Measurements from ENCODE around the gene IL3RA.
"Not testable (repeated sequence)": the region's sequence is repeated elsewhere in the genome, so short reads cannot be mapped to it uniquely, and the experiment has no call there.

IL3RA gene

GRCh38 chrX:1412551-1413161, 76.1 kb downstream of the IL3RA start:
- DNase-seq (no peak), ATAC-seq (no peak)
- H3K9me3 Mint-ChIP-seq, result no peaks in the 10 kb centered on the region
- peaks cover 32% of the 10 kb centered on the region for H3K36me3 Mint-ChIP-seq (ENCODE audit: low read depth)
- H3K27me3 Mint-ChIP-seq, result no peaks in the 10 kb centered on the region
- H3K4me1 Mint-ChIP-seq, result no peaks in the 10 kb centered on the region
- no peak overlapping the region for H3K27ac Mint-ChIP-seq
- H3K4me3 Mint-ChIP-seq, result no peak overlapping the region

- no peaks in the 10 kb centered on the region for H3K4me1 Mint-ChIP-seq
- H3K27ac Mint-ChIP-seq, result no peak overlapping the region
- ATAC-seq (no peak), DNase-seq (no peak)
- H3K27me3 Mint-ChIP-seq, result no peaks in the 10 kb centered on the region
- H3K4me3 Mint-ChIP-seq, result no peak overlapping the region
- peaks cover 47% of the 10 kb centered on the region for H3K36me3 Mint-ChIP-seq (ENCODE audit: low read depth)
- no peaks in the 10 kb centered on the region for H3K9me3 Mint-ChIP-seq
Observed at GRCh38 chrX:1416327-1416784, 79.8 kb downstream of the IL3RA start.

GRCh38 chrX:1416965-1417760, 80.6 kb downstream of the IL3RA start:
- no peaks in the 10 kb centered on the region for H3K4me1 Mint-ChIP-seq
- peaks cover 48% of the 10 kb centered on the region for H3K36me3 Mint-ChIP-seq (ENCODE audit: low read depth)
- no peaks in the 10 kb centered on the region for H3K9me3 Mint-ChIP-seq
- DNase-seq (no peak), ATAC-seq (no peak)
- no peak overlapping the region for H3K27ac Mint-ChIP-seq
- H3K27me3 Mint-ChIP-seq, result no peaks in the 10 kb centered on the region
- no peak overlapping the region for H3K4me3 Mint-ChIP-seq

GRCh38 chrX:1417921-1418771, 81.6 kb downstream of the IL3RA start:
- Mint-ChIP-seq H3K4me3 (no peak overlapping the region), H3K27ac (peak overlapping the region; percentile 21), H3K36me3 (ENCODE audit: low read depth) (peaks cover 47% of the 10 kb centered on the region), H3K4me1 (no peaks in the 10 kb centered on the region), H3K27me3 (no peaks in the 10 kb centered on the region), H3K9me3 (peaks cover 3% of the 10 kb centered on the region)
- DNase-seq, result no peak
- ATAC-seq, result no peak

- no peaks in the 10 kb centered on the region for H3K27me3 Mint-ChIP-seq
- peaks cover 48% of the 10 kb centered on the region for H3K36me3 Mint-ChIP-seq (ENCODE audit: low read depth)
- peak; percentile 8 for ATAC-seq
- no peaks in the 10 kb centered on the region for H3K4me1 Mint-ChIP-seq
- no peak overlapping the region for H3K27ac Mint-ChIP-seq
- peaks cover 3% of the 10 kb centered on the region for H3K9me3 Mint-ChIP-seq
- no peak for DNase-seq
- no peak overlapping the region for H3K4me3 Mint-ChIP-seq
Observed at GRCh38 chrX:1418901-1419544, 82.4 kb downstream of the IL3RA start.

GRCh38 chrX:1419545-1420355, 83.2 kb downstream of the IL3RA start:
- ATAC-seq (peak; percentile 6), DNase-seq (no peak)
- H3K36me3 Mint-ChIP-seq (ENCODE audit: low read depth), result peaks cover 50% of the 10 kb centered on the region
- no peaks in the 10 kb centered on the region for H3K27me3 Mint-ChIP-seq
- peaks cover 9% of the 10 kb centered on the region for H3K9me3 Mint-ChIP-seq
- no peak overlapping the region for H3K4me3 Mint-ChIP-seq
- peak overlapping the region; percentile 20 for H3K27ac Mint-ChIP-seq
- H3K4me1 Mint-ChIP-seq, result no peaks in the 10 kb centered on the region

GRCh38 chrX:1420371-1420770, 83.8 kb downstream of the IL3RA start:
- no peak for DNase-seq
- ATAC-seq, result no peak
- Mint-ChIP-seq H3K27ac (no peak overlapping the region), H3K9me3 (peaks cover 13% of the 10 kb centered on the region), H3K27me3 (no peaks in the 10 kb centered on the region), H3K36me3 (ENCODE audit: low read depth) (peaks cover 55% of the 10 kb centered on the region), H3K4me3 (no peak overlapping the region), H3K4me1 (no peaks in the 10 kb centered on the region)

GRCh38 chrX:1421433-1422134, 85.0 kb downstream of the IL3RA start:
- Mint-ChIP-seq H3K4me1 (no peaks in the 10 kb centered on the region), H3K36me3 (ENCODE audit: low read depth) (peaks cover 55% of the 10 kb centered on the region)

GRCh38 chrX:1422135-1422465, 85.5 kb downstream of the IL3RA start:
- H3K9me3 Mint-ChIP-seq, result peaks cover 13% of the 10 kb centered on the region
- H3K36me3 Mint-ChIP-seq (ENCODE audit: low read depth), result peaks cover 59% of the 10 kb centered on the region
- ATAC-seq (no peak), DNase-seq (no peak)
- H3K27ac Mint-ChIP-seq, result no peak overlapping the region
- H3K27me3 Mint-ChIP-seq, result no peaks in the 10 kb centered on the region
- H3K4me1 Mint-ChIP-seq, result no peaks in the 10 kb centered on the region
- no peak overlapping the region for H3K4me3 Mint-ChIP-seq

More at GRCh38 chrX:1421433-1422134, 85.0 kb downstream of the IL3RA start:
- no peak for ATAC-seq
- peaks cover 13% of the 10 kb centered on the region for H3K9me3 Mint-ChIP-seq
- H3K4me3 Mint-ChIP-seq, result no peak overlapping the region
- DNase-seq, result no peak
- no peak overlapping the region for H3K27ac Mint-ChIP-seq
- no peaks in the 10 kb centered on the region for H3K27me3 Mint-ChIP-seq

GRCh38 chrX:1423215-1423614, 86.6 kb downstream of the IL3RA start:
- no peak overlapping the region for H3K4me3 Mint-ChIP-seq

GRCh38 chrX:1424147-1424851, 87.7 kb downstream of the IL3RA start:
- H3K9me3 Mint-ChIP-seq, result peaks cover 13% of the 10 kb centered on the region
- peaks cover 60% of the 10 kb centered on the region for H3K36me3 Mint-ChIP-seq (ENCODE audit: low read depth)
- no peak overlapping the region for H3K27ac Mint-ChIP-seq
- DNase-seq (no peak), ATAC-seq (no peak)
- H3K4me1 Mint-ChIP-seq, result no peaks in the 10 kb centered on the region
- H3K27me3 Mint-ChIP-seq, result no peaks in the 10 kb centered on the region
- no peak overlapping the region for H3K4me3 Mint-ChIP-seq

More at GRCh38 chrX:1423215-1423614, 86.6 kb downstream of the IL3RA start:
- H3K27ac Mint-ChIP-seq, result no peak overlapping the region
- H3K27me3 Mint-ChIP-seq, result no peaks in the 10 kb centered on the region
- peaks cover 13% of the 10 kb centered on the region for H3K9me3 Mint-ChIP-seq
- H3K4me1 Mint-ChIP-seq, result no peaks in the 10 kb centered on the region
- H3K36me3 Mint-ChIP-seq (ENCODE audit: low read depth), result peaks cover 62% of the 10 kb centered on the region
- no peak for ATAC-seq
- DNase-seq, result no peak

- DNase-seq (no peak), ATAC-seq (no peak)
- peaks cover 51% of the 10 kb centered on the region for H3K36me3 Mint-ChIP-seq (ENCODE audit: low read depth)
- H3K27me3 Mint-ChIP-seq, result no peaks in the 10 kb centered on the region
- peaks cover 13% of the 10 kb centered on the region for H3K9me3 Mint-ChIP-seq
- H3K4me1 Mint-ChIP-seq, result no peaks in the 10 kb centered on the region
- H3K4me3 Mint-ChIP-seq, result no peak overlapping the region
- H3K27ac Mint-ChIP-seq, result no peak overlapping the region
Observed at GRCh38 chrX:1425381-1425780, 88.8 kb downstream of the IL3RA start.

GRCh38 chrX:1426321-1426720, 89.7 kb downstream of the IL3RA start:
- DNase-seq, H3K4me3 Mint-ChIP-seq, H3K27me3 Mint-ChIP-seq, H3K4me1 Mint-ChIP-seq, ATAC-seq, H3K27ac Mint-ChIP-seq: not testable (repeated sequence)
- Mint-ChIP-seq H3K9me3 (peaks cover 13% of the 10 kb centered on the region), H3K36me3 (ENCODE audit: low read depth) (peaks cover 43% of the 10 kb centered on the region)

Measured in activated naive CD8-positive, alpha-beta T cell treated with anti-CD3 and anti-CD28 coated beads, Interleukin-2, amount 50 U/mL, for 24 hours (primary cell).